ENCODE measurements around the gene MAPKAPK3. TPM values are rescaled to one million over a fixed set of nuclear protein-coding genes. Genes with fewer than 3 reads are reported as not detected.

MAPKAPK3 gene
- total RNA-seq, 1 donor from 2014 or later, result 117 TPM

DNA sequence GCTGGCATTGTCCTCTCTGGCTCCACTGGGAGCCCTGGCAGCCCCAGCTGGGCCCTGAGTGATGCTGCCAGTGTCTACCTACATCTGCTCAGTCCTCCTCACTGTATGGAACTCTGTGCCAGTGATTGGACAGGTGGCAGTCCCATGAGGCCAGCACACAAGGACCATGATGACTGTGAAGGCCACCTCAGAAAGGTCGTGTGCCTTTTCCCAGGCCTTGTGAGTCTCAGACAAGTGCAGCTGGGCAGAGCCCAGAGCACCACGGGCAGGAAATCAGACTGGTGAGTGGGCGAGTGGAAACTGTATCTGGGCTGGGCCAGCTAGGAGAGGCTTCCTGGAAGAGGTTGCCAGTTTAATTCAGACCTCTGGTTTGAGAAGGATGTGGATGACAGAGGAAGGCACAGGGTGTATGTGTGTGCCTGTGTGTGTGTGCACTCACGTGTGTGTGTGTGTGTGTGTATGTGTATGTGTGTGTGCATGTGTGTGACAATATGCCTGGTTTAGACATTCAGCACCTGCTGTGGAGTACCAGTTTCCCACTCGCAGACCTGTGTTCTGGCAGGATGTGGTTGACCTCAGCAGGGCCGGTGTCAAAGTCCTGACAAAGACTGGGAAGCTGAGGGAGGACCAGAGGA is 7.0 kb downstream of the MAPKAPK3 start:
- TF ChIP-seq CTCF (conservative IDR thresholded peaks at IDR 0.05; ENCODE audit: low read depth, low read length), result no peak
- DNase-seq (ENCODE audit: low read depth), result no peak
- no peak overlapping the region for H3K4me3 ChIP-seq (ENCODE audit: low read depth, low read length)

- H3K4me3 ChIP-seq (ENCODE audit: low read depth, low read length), result no peak overlapping the region
- DNase-seq (ENCODE audit: low read depth), result no peak
These were observed 7.7 kb downstream of the MAPKAPK3 start for GRCh38 chr3:50624634-50625033.

GRCh38 chr3:50625231-50626182 is 8.6 kb downstream of the MAPKAPK3 start:
- no peak for TF ChIP-seq CTCF (conservative IDR thresholded peaks at IDR 0.05; ENCODE audit: low read depth, low read length)
- no peak for DNase-seq (ENCODE audit: low read depth)
- H3K4me3 ChIP-seq (ENCODE audit: low read depth, low read length), result no peak overlapping the region

More at GRCh38 chr3:50624634-50625033, 7.7 kb downstream of the MAPKAPK3 start:
- TF ChIP-seq CTCF (conservative IDR thresholded peaks at IDR 0.05; ENCODE audit: low read depth, low read length), result no peak

GRCh38 chr3:50626401-50626800 is 9.4 kb downstream of the MAPKAPK3 start:
- no peak overlapping the region for H3K4me3 ChIP-seq (ENCODE audit: low read depth, low read length)
- TF ChIP-seq CTCF (conservative IDR thresholded peaks at IDR 0.05; ENCODE audit: low read depth, low read length), result no peak
- no peak for DNase-seq (ENCODE audit: low read depth)

GRCh38 chr3:50627407-50628051 is 10.6 kb downstream of the MAPKAPK3 start:
- no peak for DNase-seq (ENCODE audit: low read depth)
- TF ChIP-seq CTCF (conservative IDR thresholded peaks at IDR 0.05; ENCODE audit: low read depth, low read length), result peak; percentile 54
- no peak overlapping the region for H3K4me3 ChIP-seq (ENCODE audit: low read depth, low read length)

DNA sequence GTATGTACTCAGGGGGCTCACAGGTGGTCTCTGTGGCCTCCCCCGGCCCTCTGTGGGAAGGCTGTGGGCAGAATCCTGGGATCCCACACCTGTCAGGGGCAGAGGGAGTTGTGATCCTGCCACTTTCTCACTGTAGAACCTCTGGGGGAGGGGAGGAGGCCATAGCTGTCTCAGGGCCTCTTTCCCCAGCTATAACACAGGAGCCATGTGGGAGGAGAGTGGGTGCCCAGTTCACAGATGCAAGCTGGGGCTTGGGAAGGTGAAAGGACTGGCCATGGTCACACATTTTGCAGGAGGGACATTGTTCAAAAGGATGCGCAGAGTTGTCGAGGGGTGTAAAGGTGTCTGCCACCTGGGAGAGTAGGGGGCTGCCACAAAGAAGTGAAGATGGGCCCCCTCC is 11.7 kb downstream of the MAPKAPK3 start:
- no peak for DNase-seq (ENCODE audit: low read depth)
- no peak overlapping the region for H3K4me3 ChIP-seq (ENCODE audit: low read depth, low read length)
- TF ChIP-seq CTCF (conservative IDR thresholded peaks at IDR 0.05; ENCODE audit: low read depth, low read length), result no peak

Measured in epithelial cell of proximal tubule (primary cell).